Umbilical cord (tissue), 2 donors: ENCODE results near the gene RAF1. TPM values are rescaled to one million over a fixed set of nuclear protein-coding genes. Genes with fewer than 3 reads are reported as not detected.

Source experiments
- DNase-seq: peaks from one replicate; pipeline ENCODE4 v3.0.0-alpha.2; 2015; ENCODE audit warnings: low spot score
- total RNA-seq: library from RNA; depleted of rRNA; stranded (reverse); fragments of >200 nt; gene quantifications from one replicate; pipeline ENCODE4 v1.2.3, GENCODE V29; 2014; ENCODE audit warnings: low replicate concordance; ENCODE audit not compliant: insufficient read depth

RAF1 gene
- total RNA-seq, 1 donor from 2014 or later = 120 TPM

DNA sequence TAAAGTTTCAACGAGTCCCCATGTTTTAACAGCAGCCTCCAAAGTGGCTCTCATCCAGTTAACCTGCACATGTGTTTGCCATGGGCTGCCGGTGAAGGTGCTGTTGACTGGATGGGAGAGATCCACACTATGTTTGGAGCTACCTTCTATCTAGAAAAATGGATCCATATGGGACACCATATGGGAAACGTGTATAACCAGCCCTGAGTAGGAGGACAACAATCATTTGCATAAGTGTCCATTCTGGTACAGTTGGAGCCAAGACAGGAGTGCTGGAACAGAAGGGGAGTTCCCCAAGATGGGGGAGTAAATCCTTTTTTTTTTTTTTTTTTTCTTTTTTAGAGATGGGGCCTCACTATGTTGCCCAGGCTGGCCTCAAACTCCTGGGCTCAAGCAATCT is 70.4 kb downstream of the RAF1 start:
- DNase-seq = no peak

- no peak for DNase-seq
Observed at GRCh38 chr3:12591997-12592715, 71.8 kb downstream of the RAF1 start.

DNA sequence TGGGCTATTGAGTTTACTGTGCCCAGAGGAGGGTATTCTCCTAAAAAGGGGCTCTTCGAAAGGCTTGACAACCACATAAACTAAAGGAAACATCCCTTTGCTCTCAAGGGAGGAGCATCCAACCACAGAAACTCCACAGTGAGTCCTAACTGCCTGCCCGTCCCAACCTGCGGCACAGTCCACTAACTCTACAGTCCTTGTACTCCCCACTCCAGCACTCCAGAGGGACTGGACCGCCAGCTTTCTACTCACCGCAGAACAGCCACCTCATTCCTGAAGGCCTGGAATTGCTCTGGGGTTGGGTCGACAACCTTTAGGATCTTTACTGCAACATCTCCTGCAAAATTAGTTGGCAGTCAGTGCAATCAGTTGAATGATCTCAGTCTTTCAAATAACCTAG is 72.5 kb downstream of the RAF1 start:
- no peak for DNase-seq

DNA sequence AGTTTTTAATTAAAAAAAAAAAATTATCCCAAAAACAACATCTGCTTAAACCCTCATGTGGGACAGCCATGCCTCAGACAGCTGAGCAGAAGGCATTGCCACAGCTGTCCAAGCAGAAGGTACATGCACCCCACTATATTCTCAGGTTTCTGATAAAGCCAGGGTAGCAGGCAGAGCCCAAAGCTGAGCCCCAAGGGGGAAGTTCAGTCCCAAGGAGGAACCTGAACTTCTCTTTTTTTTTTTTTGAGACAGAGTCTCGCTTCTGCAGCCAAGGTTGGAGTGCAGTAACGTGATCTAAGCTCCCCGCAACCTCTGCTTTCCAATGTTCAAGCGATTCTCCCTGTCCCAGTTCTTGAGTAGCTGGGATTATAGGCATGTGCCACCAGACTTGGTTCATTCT is 73.8 kb downstream of the RAF1 start:
- DNase-seq = no peak

DNA sequence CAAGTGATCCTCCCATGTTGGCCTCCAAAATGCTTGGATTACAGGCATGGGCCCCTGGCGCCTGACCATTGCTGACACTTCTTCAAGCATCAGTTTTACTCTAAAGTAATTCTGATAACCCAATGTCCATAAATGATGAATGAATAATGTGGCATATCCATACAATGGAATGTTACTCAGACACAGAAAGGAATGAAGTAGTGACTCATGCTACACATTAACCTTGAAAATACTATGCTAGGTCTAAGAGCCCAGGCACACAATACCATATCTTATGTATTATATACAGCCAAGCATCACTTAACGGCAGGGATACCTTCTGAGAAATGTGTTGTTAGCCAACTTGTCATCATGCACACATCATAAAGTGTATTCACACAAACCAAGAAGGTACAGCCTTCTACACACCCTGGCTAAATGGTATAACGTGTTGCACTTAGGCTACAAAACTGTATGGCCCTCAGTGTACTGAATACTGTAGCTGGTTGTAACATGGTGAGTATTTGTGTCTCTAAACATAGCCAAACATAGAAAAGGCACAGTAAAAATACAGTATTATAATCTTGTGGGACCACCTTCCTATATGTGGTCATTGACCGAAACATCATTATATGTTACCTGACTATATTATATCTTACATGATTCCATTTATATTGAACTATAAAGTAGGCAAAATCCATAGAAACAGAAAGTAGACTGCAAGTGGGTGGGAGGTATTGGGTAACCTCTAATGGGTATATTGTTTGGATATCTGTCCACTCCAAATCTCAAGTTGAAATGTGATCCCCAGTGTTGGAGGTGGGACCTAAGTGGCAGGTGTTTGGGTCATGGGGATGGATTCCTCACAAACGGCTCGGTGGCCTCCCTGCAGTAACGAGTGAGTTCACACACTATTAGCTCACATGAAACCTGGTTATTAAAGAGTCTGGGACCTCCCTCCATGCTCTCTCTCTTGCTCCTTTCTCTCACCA is 75.6 kb downstream of the RAF1 start:
- no peak for DNase-seq

DNA sequence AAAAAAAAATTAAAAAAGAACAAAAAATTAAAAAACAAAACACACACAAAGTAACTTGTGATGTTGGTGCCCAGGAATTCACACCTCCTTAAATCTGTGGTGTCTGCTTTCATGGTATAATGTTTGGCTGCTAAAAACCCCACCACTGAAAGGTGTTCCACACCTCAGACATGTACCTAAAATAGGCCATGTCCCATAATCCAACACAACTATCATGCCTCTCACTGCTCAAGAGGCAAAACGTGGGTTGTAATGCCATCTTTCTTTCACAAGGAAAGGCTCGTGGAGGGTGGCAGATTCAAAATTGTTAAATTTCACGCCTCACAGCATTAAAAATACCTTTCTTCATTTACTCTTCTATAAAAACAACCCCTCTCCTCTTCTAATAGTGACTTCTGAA is 77.5 kb downstream of the RAF1 start:
- no peak for DNase-seq

DNA sequence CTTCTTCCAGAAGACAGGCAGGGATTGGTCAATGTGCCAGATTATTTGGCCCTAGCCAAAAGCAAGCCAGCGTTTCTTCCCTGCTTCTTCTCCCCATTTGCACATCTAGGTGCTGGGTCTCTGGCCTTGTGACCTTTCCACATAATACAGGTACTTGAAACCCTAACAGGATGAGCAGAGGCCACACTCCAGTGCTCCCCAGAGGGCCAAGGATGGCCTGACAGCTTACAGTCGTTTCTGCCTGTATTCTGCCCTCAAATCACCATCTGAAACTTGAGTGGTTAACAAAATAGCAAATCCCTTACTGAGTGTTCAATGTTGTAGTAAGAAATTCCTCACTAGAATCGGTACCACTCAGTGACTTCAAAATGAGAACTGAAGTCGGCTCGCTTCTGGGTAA is 77.9 kb downstream of the RAF1 start:
- no peak for DNase-seq

- no peak for DNase-seq
Observed at GRCh38 chr3:12585181-12585580, 78.7 kb downstream of the RAF1 start.

DNA sequence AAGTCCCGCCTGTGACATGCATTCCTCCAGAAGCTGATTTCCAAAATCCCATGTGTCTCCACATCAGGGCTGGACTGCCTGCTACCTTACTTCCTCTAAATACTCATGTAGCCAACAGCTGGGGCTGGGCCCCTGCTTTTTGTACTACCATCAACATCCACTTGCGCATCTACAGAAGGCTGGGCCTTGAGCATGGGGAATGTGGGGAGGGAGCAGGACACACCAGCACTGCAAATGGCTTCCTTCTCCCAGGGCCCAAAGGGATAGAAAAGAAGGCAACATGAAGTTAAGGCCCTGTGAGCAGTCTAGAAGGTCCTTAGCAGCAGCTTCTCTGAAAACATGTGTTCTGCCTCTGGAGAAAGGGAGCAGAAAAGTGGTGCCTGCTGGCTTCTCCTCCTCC is 79.8 kb downstream of the RAF1 start:
- DNase-seq = no peak

DNA sequence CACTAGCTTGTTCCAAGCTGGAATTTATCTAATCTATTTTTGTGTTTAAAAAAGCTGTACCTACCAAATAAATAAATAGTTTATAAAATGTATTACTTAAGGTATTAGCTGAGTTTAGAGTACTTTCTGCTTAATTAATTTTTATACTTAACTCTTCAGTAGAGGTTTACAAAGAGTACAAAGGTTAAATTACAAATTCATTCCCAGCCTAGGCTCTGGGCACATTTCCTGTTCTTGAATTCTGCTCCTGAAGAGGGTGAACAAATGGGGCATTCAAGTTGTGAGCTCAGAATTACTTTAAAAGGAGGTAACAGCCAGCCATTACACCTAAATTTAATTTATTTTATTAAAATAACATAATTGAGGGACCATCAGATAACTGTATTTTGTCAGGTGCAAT is 80.6 kb downstream of the RAF1 start:
- no peak for DNase-seq

DNA sequence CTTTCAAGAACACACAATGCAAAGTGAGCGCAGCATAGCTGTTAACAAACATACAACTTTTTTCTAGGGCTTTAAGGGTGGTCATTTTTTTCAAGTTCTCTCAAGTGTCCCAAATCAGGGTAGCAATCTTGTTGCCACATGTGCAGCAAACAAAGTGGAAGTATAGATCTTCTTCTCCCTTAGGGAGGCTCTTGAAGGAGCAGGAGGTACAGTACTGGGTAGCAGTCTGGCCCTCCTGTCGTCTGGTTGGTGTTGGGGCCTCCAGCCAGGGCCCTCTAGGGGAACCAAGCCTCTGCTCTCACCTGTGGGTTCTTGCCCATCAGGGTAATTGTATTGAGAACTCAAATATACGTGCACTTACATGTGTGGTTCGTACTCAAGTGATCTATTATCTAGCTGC is 81.2 kb downstream of the RAF1 start:
- no peak for DNase-seq

GRCh38 chr3:12579905-12580304 is 84.0 kb downstream of the RAF1 start:
- no peak for DNase-seq

DNA sequence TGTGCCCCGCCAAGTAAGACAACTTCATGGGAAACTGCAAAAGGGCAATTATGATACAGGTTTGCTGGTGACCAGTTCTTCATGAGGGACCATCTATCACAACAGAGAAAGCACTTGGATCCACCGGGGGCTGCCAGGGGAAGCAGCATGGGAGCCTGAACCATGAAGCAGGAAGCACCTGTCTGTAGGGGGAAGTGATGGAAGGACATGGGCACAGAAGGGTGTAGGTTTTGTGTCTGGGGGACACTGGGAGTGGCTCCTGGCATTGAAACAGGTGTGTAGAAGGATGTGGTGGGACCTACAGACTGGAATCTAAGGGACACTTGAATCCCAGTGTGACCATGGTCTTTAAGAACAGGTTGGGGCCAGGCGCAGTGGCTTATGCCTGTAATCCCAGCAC is 84.5 kb downstream of the RAF1 start:
- DNase-seq = no peak

DNA sequence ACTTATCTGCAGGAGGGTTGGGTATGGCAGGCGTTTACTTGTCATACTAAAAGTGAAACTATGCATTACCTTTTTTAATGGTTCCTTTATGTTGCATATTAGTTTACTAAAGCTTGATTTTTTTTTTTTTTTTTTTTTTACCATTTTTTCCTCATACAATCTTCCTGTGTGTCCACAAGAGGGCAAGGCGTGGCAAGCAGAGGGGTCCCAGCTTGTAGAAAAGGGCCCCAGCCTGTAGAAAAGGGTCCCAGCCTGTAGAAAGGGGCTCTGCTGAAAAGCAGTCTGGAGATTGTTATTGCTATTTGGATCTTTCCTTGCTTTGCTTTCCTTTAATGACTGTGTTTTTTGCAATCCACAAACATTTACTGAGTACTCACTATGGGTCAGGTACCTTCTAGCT is 85.2 kb downstream of the RAF1 start:
- no peak for DNase-seq

- no peak for DNase-seq
Observed at GRCh38 chr3:12577379-12577778, 86.5 kb downstream of the RAF1 start.

- no peak for DNase-seq
Observed at GRCh38 chr3:12574661-12575060, 89.3 kb downstream of the RAF1 start.

DNA sequence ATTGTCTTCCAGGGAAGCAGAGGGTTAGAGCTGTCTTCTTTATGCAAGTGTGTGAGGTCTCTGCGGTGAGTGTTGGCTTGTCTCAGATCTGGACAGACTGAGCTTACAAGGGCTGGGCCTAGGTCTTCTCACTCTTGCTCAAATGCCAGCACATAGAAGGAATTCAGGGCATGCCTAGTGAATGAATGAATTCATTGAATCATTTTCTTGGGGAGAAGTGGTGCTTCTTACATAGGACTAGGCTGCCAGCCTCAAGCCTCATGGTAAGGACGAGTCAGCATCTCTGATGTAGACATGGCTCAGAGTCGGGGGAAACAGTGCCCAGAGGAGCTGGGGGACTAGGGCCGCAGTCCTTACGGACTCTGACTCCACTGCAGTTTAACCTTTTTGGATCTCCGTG is 89.8 kb downstream of the RAF1 start:
- no peak for DNase-seq

- DNase-seq = no peak
Observed at GRCh38 chr3:12571986-12572385, 91.9 kb downstream of the RAF1 start.

DNA sequence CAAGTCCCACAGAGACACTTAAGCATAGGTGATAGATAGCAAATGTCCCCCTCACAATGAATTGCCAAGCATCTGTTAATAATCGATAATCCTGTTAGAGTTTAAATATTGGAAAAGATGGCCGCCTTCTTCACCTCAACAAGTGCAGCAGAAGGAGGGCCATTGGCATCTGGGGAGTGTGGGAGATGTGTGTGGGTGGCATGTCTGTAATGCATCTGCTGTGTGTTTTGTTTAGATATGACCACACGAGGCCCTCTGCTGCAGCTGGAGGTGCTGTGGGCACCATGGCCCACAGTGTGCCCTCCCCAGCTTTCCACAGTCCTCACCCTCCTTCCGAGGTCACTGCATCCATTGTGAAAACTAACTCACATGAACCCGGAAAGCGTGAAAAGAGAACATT is 94.1 kb downstream of the RAF1 start:
- DNase-seq = no peak

GRCh38 chr3:12568747-12569146 is 95.2 kb downstream of the RAF1 start:
- DNase-seq = no peak

DNA sequence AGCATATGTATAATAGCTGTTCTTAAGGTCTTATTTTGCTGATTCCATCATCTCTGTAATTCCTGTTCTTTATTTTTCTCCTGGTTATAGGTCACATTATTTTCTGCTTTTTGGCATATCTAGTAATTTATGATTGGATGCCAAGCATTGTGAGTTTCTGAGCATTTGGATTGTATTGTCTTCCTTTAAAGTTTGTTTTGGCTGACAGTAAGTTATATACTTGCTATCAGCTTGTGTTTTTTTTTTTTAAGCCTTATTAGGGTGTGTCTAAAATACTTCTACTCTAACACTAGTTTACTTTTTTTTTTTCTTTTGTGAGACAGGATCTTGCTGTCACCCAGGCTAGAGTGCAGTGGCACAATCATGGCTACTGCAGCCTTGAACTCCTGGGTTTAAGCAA is 96.9 kb downstream of the RAF1 start:
- DNase-seq = no peak

DNA sequence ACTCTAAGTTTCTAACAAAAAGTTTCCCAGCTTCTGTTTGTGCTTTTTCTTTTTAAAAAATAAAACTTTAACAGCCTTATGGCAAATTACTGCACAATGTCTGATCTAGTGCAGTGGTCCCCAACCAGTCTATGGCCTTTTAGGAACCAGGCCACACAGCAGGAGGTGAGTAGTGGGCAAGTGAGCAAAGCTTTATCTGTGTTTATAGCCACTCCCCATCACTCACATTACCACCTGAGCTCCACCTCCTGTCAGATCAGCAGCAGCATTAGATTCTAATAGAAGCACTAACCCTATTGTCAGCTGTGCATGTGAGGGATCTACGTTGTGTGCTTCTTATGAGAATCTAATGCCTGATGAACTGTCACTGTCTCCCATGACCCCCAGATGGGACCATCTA is 101.5 kb downstream of the RAF1 start:
- no peak for DNase-seq

DNA sequence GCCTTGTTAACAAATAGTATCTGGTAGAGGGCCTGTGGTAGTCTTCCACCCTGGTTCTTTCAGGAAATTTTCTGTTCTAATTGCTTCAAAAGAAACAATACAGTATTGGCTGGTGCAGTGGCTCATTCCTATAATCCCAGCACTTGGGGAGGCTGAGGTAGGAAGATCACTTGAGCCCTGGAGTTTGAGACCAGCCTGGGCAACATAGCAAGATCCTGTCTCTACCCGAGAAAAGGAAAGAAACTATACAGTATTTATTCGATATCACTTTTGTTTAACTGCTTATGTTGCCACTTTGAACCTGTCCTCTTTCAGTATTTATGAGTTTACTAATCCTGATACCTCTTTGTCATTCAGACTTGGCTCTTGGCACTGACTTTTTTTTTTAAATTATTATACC is 102.5 kb downstream of the RAF1 start:
- no peak for DNase-seq
